Stimulated activated CD4-positive, alpha-beta T cell treated with anti-CD3 and anti-CD28 coated beads, Interleukin-4, amount 100 ng/mL, for 48 hours (primary cell): Measurements from ENCODE around the gene PITPNC1.
A peak's percentile ranks its signal among the peaks of the same experiment; 100 is the strongest.
"Not testable (repeated sequence)": the region's sequence is repeated elsewhere in the genome, so short reads cannot be mapped to it uniquely, and the experiment has no call there.

Experiments
- DNase-seq, 2 donors: peaks; one replicate each; pipeline ENCODE4 v3.0.0-alpha.2; 2020; ENCODE audit warnings: low read depth in 2 of 2

The PITPNC1 gene

GRCh38 chr17:67461228-67461780 is 84.2 kb downstream of the PITPNC1 start:
- DNase-seq: no peak

DNA sequence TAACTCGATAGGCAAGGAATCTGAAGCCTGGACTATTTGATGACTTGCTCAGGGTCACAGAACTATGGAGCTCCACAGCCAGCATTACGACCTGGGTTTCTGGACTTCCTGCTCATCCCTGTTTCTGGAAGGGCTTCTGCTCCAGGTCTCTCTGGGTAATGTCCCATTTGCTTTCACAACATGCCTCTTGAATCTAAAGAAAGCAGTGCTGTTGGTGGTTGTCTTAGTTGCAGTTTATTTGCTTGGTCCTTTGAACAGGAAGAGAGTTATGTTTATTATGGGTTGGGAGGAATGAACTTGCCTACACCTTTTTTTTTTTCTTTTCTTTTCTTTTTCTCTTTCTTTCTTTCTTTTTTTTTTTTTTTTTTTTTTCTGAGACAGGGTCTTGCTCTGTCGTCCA is 84.8 kb downstream of the PITPNC1 start:
- no peak for DNase-seq

- DNase-seq: no peak
Measured at GRCh38 chr17:67466251-67466796, 89.2 kb downstream of the PITPNC1 start.

DNA sequence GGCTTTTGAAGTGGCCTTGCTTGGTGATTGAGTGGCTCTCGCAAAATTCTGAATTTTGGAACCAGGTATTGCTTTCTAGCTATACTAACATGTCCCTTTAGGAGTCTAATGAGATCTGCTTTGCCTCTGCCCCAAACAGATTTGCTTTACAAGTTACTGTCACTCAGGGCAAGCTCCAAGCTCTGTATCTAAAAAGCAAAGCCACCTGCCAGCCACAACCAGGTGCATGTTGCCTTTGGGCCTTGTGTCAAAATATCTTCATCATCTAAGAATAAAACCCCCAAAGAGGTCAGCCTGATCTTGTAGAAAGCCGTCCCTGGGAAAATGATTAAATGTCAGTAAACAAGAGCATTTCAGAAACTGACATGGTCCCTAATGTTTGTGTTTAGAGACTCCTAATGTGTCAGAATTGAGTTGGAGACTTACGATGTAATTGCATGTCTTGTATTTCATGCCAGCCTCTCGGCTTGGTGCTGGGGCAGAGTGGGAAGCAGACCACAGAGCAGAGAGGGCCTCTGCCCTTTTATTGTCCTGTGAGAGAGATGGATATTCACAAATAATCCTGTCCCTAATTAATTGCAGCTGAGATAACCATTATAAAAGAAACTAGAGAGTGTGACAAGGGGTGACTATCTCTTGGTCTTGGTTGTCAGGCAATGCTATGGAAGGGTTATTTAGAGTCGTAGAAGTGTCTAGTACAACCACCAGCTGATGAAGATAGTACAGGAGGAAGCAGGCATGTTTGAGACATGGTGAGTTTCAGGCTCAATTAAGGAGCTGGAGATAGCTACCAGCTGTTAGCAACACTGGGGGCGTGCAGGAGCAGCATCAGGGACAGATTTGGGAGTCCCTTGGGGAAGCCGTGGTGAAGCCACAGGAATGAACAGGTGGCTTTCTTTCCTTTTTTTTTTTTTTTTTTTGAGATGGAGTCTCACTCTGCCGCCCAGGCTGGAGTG is 90.7 kb downstream of the PITPNC1 start:
- DNase-seq: no peak

DNA sequence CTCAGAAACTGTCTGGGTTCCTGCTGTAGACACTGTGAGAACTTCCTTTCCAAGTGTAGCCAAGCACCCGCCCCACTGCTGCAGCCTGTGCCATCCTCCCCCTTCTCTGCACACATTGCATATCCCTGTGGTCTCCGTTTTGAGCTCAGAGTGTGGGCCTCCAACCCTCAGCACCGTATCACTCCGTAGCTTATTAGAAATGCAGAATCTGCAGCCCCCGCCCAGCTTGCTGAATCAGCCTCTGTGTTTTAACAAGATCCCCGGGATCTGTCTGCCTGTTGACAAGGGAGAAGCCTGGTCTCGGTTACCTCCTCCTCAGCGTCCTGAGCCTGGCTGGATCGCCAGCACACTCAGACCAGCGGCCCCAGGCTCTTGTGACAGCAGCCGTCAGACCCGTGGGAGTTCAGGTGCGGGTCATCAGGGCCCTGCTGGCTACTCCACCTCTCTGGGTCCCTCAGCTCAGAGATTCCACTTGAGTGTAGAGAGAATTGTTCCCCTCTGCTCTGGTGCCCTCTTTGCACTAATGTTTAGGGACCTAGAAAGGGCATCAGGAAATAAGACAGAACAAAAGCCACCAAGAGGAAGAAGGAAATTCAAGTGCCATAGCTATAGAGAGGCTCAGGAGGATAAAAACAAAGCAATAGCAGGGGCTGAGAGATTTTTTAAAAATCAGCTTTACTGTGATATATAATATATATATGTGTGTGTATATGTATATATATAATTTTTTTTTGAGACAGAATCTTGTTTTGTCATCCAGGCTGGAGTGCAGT is 92.3 kb downstream of the PITPNC1 start:
- peak in 1 of 2 donors; percentile 35 for DNase-seq

- no peak for DNase-seq
Measured at GRCh38 chr17:67470163-67470562, 93.1 kb downstream of the PITPNC1 start.

DNA sequence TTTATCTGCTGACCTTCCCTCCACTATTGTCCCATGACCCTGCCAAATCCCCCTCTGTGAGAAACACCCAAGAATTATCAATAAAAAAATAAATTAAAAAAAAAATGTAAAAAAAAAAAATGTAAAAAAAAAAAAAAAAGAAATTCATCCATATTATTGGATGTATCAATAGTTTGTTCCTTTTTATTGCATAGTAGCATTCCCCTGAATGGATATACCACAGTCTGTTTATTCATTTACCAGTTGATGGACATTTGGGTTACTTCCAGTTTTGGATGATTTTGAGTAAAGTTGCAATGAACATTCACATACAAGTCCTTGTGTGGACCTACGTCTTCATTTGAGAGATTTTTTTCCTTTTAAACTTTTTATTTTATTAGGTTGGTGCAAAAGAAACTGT is 94.0 kb downstream of the PITPNC1 start:
- no peak for DNase-seq

- not testable (repeated sequence) for DNase-seq
Measured at GRCh38 chr17:67472606-67473005, 95.5 kb downstream of the PITPNC1 start.

GRCh38 chr17:67474081-67474661 is 97.1 kb downstream of the PITPNC1 start:
- no peak for DNase-seq

DNA sequence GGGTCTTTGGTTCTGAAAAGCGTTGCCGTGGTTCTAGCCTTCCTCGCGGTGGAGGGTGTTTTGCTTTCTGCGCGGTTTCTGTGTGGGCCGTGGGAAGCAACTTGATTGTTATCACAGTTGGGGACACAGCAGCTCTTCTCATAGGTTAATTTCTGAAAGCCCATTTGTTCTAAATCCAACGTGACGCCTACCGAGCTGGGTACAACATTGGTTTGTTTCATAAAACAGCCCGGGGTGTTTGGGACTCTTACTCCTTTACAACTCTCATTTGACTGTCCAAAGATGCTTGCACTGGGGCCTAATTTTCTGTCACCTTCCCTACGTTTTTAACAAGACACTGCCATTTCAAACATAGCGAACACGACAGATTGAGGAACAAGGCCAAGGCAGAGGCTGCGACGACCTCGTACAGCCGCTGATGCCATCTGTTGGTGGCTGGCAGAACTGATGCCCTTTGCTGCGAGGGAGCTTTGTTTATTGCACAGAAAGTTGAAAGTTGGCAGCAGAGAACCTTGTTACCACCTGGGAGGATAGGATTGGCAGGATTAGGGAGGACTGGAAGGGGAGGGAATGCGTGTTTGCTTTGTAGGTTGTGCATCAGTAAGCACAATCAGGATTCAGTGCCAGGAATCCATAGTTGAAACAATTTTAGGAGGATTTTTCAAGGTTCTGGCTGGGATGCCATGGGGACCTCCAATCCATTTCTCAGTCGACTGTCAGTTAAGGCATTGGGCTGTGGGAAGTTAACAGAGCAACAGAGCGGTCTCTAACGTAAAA is 98.3 kb downstream of the PITPNC1 start:
- peak; percentile 73 to 76 for DNase-seq

- DNase-seq: no peak
Measured at GRCh38 chr17:67476787-67477335, 99.8 kb downstream of the PITPNC1 start.

DNA sequence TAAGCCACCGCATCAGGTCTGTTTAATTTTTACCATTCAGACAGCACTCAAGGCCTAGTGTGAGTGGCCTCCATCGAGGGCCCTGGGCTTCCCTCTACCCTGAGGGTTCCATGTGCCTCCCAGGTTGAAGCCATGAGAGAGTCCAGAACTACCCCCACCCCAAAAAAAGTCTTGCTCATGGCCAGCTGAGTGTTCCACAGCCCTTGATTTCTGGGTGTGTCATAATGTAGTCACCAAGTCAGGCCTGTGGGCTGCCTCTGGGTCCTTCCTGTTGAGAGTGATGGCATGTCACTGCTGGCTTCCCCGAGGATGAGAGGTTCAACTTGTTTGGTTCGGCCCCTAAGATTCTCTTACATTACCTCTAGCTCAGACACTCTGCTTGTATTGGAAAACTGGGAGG is 100.6 kb downstream of the PITPNC1 start:
- DNase-seq: peak; percentile 43 to 60

DNA sequence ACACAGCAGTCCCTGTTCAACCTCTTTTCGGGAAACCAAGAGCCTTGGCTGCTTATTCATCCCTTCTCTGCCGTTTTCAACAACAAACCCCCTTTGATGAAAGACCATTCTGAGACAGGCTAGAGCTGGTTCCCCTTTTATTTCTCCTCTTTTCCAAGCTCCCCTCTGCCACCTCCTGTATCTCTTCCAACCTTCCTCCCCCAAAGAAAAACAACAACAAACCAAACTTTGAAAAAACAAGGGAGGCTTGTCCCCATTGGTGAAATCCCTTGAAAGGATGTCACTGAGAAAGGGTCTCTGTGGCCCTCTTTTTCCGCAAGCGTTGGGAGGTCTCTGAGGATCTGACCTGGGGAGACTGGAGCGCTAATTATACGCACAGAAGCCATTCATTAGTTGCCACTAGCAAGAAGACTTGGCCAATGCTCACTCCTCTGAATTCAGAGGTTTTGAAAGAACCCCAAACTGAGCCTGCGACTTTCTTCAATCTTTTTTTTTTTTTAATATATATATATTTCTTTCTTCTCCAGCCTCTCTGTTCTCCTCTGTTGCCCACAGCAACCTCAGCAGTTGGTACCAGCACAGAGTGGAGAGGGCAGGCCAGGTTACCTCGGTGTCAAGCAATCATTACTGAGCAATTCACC is 101.4 kb downstream of the PITPNC1 start:
- DNase-seq: no peak

GRCh38 chr17:67479148-67479547 is 102.1 kb downstream of the PITPNC1 start:
- DNase-seq: no peak

GRCh38 chr17:67480959-67481358 is 103.9 kb downstream of the PITPNC1 start:
- DNase-seq: not testable (repeated sequence)

DNA sequence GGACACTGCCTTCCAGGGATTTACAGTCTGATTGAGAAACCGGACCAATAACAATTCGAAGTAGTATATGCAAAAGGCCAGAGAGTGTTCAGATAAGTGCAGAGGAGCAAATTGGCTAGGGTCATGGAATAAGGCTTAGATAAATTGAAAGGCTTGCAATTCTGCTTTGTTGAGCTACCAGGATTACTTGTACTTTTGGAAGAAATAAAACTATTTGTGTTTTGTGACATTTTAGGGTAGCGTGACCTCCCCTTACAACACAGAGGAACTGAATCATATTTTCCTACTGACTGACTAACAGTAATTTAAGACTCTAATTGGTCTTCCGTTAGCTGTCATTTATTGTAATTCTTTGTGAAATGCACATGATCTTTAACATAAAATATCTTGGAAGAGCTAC is 104.7 kb downstream of the PITPNC1 start:
- no peak for DNase-seq

- no peak for DNase-seq
Measured at GRCh38 chr17:67482764-67483163, 105.7 kb downstream of the PITPNC1 start.

DNA sequence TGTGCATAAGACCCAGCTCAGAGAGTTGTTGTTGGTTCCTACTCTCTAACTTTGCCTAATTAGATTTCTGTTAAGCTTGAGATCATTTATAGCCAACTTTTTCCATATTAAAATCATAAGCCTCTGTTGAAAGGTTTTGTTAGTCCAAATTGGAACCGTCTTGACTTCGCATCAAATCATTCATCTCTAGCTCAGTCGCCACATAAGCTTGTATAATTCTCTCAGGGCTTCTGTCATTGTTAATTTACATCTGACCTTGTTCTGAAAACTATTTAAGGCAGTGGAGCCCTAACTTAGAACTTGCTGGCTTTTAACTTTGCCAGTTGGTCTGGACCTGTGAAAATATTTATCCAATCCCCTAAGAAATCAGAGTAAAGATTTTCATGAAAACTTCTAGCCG is 107.2 kb downstream of the PITPNC1 start:
- DNase-seq: no peak

DNA sequence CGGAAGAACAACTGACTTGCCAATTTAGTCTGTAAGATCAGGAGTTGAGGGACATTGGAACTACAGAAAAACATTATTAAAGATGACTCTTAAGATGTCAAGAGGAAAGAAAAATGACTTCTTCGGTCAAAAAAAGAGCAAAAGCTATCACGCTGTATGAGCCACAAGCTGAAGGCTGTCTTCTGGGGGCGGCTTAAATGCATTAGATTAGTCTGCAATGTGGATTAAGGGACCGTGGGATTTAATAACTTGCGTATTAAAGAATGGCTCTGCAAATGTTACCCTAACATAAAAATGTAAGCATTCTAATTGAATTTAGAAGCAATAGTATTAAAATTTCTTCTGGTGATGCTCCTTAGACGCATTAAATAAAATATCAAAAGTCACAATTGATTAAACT is 108.6 kb downstream of the PITPNC1 start:
- no peak for DNase-seq

GRCh38 chr17:67487506-67487905 is 110.4 kb downstream of the PITPNC1 start:
- no peak for DNase-seq
